HG02884 (cell line): ENCODE measurements around the gene EDNRA.
"Not testable (repeated sequence)": the region's sequence is repeated elsewhere in the genome, so short reads cannot be mapped to it uniquely, and the experiment has no call there.

Source experiments
- ATAC-seq: cut with Tn5 transposase; IDR thresholded peaks from one replicate; pipeline ENCODE4 v1.9.1; 2021; ENCODE audit warnings: mild to moderate bottlenecking, moderate library complexity; ENCODE audit not compliant: unreplicated experiment

The EDNRA gene

DNA sequence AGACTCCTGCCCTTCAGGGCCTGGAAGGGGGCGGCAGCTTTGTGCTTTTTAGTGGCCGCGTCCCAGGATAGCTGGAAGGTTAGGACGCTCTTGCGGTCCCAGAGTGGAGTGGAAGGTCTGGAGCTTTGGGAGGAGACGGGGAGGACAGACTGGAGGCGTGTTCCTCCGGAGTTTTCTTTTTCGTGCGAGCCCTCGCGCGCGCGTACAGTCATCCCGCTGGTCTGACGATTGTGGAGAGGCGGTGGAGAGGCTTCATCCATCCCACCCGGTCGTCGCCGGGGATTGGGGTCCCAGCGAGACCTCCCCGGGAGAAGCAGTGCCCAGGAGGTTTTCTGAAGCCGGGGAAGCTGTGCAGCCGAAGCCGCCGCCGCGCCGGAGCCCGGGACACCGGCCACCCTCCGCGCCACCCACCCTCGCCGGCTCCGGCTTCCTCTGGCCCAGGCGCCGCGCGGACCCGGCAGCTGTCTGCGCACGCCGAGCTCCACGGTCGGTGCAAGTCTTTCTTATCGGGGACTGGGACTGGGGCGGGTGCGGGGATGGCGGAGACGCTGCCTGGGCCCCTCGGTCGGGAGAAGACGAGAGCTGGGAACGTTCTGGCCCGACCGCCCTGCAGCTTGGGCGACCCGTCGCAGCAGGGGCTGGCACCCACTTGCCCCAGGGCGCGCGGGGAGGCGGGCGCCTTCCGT, at the start of gene EDNRA:
EDNRA (plus strand) TSS at position 207 of the 686 bp plus-strand sequence. CDS start 4,585 bp downstream, outside the sequence.
- ATAC-seq = no peak

- not testable (repeated sequence) for ATAC-seq
Measured at GRCh38 chr4:147434370-147434769, 46.5 kb upstream of the EDNRA start.

DNA sequence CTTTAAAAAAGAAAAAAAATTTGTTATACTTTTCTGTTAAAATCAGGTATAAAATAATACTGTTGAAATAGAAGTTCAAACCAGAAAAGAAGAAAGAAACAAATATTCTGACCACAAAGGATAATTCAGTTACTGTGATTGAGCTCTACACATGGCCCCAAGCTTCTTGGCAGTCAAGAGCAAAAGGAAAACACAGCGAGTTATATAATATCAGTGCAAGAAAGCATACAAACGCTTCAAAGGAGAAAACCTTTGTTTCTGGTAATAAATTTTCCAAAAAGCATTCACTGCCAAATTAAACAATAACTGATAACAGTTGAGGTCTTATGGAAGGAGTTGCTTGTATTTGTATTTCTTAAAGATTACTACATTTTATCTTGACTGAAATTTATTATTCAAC, 40.5 kb upstream of the EDNRA start:
- no peak for ATAC-seq

GRCh38 chr4:147447786-147448185, 33.1 kb upstream of the EDNRA start:
- no peak for ATAC-seq

GRCh38 chr4:147453561-147454141, 27.2 kb upstream of the EDNRA start:
- no peak for ATAC-seq

DNA sequence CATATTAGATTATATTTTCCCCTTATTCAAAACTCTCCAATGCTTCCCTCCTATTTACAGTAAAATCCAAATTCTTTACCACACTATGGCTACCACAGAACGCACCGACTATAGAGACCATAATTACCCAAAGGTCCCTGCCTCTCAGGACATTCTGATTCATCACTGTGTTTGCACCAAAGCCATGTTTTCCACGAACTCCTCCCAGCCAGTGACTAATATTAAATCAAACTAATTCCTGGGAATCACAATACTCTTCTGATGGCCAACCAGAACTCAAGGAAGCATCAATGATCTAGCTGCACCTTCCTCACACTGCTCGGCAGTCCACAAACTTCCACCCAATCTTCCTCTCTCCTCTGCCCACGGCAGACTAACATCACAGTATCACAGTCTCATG, 24.2 kb upstream of the EDNRA start:
- ATAC-seq = no peak

GRCh38 chr4:147461161-147461560, 19.7 kb upstream of the EDNRA start:
- no peak for ATAC-seq

GRCh38 chr4:147463065-147463464, 17.8 kb upstream of the EDNRA start:
- no peak for ATAC-seq

GRCh38 chr4:147465461-147465860, 15.4 kb upstream of the EDNRA start:
- ATAC-seq = no peak

DNA sequence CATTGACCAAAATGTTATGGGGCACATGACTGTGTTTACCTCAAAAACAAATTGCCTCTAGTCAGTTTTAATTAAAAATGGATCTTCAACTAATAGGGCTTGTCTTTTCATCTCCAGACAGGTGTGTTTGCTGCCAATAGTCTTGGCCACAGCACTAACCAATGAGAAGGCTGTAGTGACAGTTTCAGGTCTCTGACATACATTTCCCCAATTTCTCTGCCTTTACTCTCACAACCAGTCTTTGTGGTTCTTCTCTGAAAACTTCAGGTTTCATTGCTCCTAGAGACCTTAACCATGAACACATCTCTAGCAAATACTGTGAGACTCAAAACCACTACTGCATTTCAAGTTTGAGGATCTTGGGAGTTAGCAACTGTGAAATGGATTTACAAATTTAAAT, 3.5 kb upstream of the EDNRA start:
- peak; percentile 73 for ATAC-seq

- ATAC-seq = no peak
Measured at GRCh38 chr4:147479376-147479775, 1.5 kb upstream of the EDNRA start.

GRCh38 chr4:147479786-147480185, 1.1 kb upstream of the EDNRA start:
- no peak for ATAC-seq

GRCh38 chr4:147480502-147480890, 401 bp upstream of the EDNRA start:
- ATAC-seq = no peak

GRCh38 chr4:147481577-147482109, 746 bp downstream of the EDNRA start:
- no peak for ATAC-seq

DNA sequence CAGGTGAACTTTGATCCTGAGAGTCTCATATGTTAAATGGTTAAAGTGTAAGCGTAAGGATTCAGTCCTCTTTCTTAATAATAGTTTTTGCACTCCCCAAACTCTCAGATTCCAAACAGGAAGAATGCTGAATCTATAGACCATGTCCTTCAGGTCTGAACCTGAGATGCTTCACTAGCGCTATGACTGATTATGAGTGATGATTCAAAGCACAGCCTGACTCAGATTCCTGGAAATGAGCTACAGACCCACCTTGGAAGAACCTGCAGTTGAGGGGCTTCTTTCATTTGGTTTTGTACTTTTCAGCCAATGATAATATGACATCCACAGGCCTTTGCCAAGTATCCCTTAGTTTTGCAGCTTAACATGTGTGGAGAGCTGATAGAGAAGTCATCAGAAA, 1.4 kb downstream of the EDNRA start:
- no peak for ATAC-seq

DNA sequence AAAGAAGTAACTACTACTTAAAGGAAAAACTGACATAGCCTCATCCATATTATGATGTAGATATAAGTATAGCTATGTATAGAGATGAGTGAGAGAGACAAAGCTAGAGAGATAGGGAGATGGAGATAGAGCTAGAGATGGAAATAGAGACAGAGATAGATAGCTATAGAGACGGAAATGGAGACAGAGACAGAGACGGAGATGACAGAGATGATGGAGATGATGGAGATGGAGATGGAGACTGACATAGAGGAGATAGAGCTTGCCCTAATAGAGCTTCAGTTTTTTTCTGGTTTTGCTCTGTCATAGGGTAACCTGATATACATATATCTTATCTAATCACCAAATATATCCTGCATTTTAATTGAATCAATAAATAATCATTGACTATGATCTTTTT, 4.3 kb downstream of the EDNRA start:
- ATAC-seq = no peak

- ATAC-seq = no peak
Measured at GRCh38 chr4:147487616-147488015, 6.7 kb downstream of the EDNRA start.

GRCh38 chr4:147488556-147488955, 7.7 kb downstream of the EDNRA start:
- ATAC-seq = no peak

DNA sequence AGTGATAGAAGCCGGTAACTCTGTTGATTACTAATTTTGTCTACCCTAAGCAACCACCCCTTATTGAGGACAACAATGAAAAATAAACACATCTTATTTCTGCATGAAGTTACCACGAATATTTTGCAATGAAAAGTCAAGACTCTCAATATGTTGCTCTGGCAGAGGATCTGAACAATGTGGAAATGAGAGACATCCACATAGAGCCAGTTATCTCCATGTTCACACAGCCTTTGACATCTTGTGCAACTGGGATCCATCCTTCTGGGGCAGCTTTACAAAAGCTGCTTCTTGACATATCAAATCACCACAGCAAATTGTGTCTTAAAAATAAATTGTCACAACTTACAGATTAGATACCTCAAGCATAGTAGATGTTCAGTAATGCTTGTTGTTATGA, 10.2 kb downstream of the EDNRA start:
- no peak for ATAC-seq

DNA sequence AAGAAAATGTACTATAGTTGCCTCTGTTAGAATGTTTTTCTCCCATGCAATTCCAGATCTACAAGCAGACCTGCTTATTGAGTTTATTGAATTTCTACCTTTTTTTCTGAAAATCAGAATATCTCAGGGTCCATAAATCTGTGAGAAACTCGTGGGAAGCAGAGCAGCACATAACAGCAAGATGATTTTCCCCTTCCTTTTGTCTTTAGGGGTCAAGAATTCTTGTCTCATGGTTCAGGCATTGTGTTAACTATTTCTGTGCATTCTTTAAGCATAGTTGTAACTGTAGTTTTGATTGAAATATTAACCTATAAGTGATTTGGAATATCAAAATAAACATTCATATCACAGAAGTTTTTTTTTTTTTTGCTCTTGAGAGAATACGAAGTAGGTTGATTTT, 11.4 kb downstream of the EDNRA start:
- no peak for ATAC-seq

GRCh38 chr4:147492761-147493160, 11.9 kb downstream of the EDNRA start:
- no peak for ATAC-seq

DNA sequence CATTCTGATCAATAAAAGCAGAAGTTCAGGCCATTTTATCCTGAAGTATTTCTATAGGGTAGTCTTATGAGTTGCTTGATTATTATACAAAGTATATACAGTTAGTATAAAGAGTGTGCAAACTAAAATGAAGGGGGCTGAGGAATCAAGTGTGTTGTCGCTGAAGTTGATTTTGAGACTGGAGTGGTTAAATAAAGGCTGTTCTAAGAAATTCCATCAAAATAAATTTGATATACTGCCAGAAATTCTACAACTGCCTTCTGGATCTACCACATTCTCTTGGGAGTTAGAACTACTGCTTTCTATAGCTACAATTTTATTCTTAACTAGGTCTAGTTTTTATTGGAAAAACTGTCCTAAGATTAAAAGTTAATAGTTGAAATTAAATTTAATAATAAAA, 12.4 kb downstream of the EDNRA start:
- no peak for ATAC-seq

- no peak for ATAC-seq
Measured at GRCh38 chr4:147494301-147494700, 13.4 kb downstream of the EDNRA start.
